Measurements from ENCODE around the gene CNTD1. TPM values are rescaled to one million over a fixed set of nuclear protein-coding genes. Genes with fewer than 3 reads are reported as not detected.

CNTD1 gene
- total and polyA plus RNA-seq, 4 donors = 0.33 to 2.1 (median 0.81) TPM; not detected in 1

DNA sequence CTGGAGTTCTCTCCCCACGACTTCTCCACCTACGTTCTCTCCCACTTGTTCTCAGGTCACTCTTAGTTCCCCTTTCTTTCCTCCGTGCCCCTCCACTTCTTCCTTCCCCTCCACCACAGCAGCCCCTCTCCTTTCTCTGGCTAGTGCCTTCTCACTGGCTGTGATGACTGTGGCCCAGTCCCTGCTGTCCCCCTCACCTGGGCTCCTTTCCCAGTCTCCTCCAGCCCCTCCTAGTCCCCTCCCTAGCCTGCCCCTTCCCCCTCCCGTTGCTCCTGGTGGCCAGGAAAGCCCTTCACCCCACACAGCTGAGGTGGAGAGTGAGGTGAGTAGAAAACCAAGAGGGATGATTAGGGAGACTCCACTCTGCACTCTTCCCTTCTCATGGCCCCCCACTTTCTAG, 3.6 kb upstream of the CNTD1 start:
- intact Hi-C loops (cut with DNase I) = no loop called here
- WGBS, 2 donors = 73 to 82% methylated on average over 4 of the region's 4 CpGs

DNA sequence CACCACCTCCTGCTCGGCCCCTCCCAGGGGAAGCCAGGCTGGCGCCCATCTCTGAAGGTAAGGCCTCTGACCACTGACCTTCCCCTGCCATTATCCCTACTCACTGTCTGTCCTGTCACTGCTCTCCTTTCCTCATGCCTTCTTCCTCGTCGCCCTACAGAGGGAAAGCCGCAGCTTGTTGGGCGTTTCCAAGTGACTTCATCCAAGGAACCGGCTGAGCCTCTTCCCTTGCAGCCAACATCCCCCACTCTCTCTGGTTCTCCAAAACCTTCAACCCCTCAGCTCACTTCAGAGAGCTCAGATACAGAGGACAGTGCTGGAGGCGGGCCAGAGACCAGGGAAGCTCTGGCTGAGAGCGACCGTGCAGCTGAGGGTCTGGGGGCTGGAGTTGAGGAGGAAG, 3.2 kb upstream of the CNTD1 start:
- H3K27ac ChIP-seq (ENCODE audit: low read depth in 1 of 2, low read length in 2 of 2) = no peak overlapping the region
- no peak overlapping the region for H3K4me3 ChIP-seq (ENCODE audit: low read length in 2 of 2)
- intact Hi-C loops (cut with DNase I) = no loop called here
- WGBS, 2 donors = 82 to 86% methylated on average over 10 of the region's 10 CpGs
- no peaks in the 10 kb centered on the region for H3K27me3 ChIP-seq (ENCODE audit: control insufficient read depth in 1 of 2, insufficient read depth in 2 of 2, low read length in 1 of 2)
- no peaks in the 10 kb centered on the region for H3K36me3 ChIP-seq (ENCODE audit: control insufficient read depth in 1 of 2, insufficient read depth in 2 of 2, low read length in 1 of 2)
- DNase-seq (no peak), ATAC-seq (ENCODE audit: low FRiP score) (no peak)
- no peaks in the 10 kb centered on the region for H3K4me1 ChIP-seq (ENCODE audit: control insufficient read depth in 1 of 2, insufficient read depth in 2 of 2, low read length in 2 of 2)
- H3K9me3 ChIP-seq (ENCODE audit: control insufficient read depth, low read length) = no peaks in the 10 kb centered on the region

More for the DNA sequence above, 3.6 kb upstream of the CNTD1 start:
- Histone ChIP-seq H3K4me1 (ENCODE audit: control insufficient read depth in 1 of 2, insufficient read depth in 2 of 2, low read length in 2 of 2) (no peaks in the 10 kb centered on the region), H3K36me3 (ENCODE audit: control insufficient read depth in 1 of 2, insufficient read depth in 2 of 2, low read length in 1 of 2) (no peaks in the 10 kb centered on the region), H3K27me3 (ENCODE audit: control insufficient read depth in 1 of 2, insufficient read depth in 2 of 2, low read length in 1 of 2) (no peaks in the 10 kb centered on the region), H3K4me3 (ENCODE audit: low read length in 2 of 2) (no peak overlapping the region), H3K27ac (ENCODE audit: low read depth in 1 of 2, low read length in 2 of 2) (no peak overlapping the region), H3K9me3 (ENCODE audit: control insufficient read depth, low read length) (no peaks in the 10 kb centered on the region)
- ATAC-seq (ENCODE audit: low FRiP score) = no peak
- DNase-seq = no peak

DNA sequence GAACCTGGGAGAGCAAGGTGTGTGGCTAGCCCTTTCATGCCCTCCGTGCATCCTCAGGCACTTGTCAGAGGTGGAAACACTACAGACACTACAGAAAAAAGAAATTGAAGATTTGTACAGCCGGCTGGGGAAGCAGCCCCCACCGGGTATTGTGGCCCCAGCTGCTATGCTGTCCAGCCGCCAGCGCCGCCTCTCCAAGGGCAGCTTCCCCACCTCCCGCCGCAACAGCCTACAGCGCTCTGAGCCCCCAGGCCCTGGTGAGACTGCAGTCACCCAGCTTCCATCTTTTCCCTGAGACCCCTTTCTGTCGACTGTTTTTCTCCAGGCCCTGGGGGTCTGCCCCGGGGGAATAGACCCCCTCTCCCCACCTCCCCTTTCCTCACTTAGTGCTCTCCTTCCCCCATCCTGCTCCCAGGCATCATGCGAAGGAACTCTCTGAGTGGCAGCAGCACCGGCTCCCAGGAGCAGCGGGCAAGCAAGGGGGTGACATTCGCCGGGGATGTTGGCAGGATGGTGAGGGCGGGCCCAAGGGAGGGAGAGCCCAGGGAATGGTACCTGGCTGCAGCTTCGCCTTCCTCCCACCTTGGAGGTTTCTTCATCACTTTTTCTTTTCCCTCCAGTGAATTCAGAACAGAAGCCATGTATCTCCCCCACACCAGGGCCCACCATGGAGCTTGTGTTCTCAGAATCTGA, 2.4 kb upstream of the CNTD1 start:
- Histone ChIP-seq H3K27me3 (ENCODE audit: control insufficient read depth in 1 of 2, insufficient read depth in 2 of 2, low read length in 1 of 2) (no peaks in the 10 kb centered on the region), H3K36me3 (ENCODE audit: control insufficient read depth in 1 of 2, insufficient read depth in 2 of 2, low read length in 1 of 2) (no peaks in the 10 kb centered on the region), H3K4me3 (ENCODE audit: low read length in 2 of 2) (no peak overlapping the region), H3K9me3 (ENCODE audit: control insufficient read depth, low read length) (no peaks in the 10 kb centered on the region), H3K4me1 (ENCODE audit: control insufficient read depth in 1 of 2, insufficient read depth in 2 of 2, low read length in 2 of 2) (no peaks in the 10 kb centered on the region), H3K27ac (ENCODE audit: low read depth in 1 of 2, low read length in 2 of 2) (no peak overlapping the region)
- ATAC-seq (ENCODE audit: low FRiP score) = no peak
- intact Hi-C loops (cut with DNase I) = no loop called here
- WGBS, 2 donors = 91% methylated on average over 16 to 18 of the region's 18 CpGs
- no peak for DNase-seq

DNA sequence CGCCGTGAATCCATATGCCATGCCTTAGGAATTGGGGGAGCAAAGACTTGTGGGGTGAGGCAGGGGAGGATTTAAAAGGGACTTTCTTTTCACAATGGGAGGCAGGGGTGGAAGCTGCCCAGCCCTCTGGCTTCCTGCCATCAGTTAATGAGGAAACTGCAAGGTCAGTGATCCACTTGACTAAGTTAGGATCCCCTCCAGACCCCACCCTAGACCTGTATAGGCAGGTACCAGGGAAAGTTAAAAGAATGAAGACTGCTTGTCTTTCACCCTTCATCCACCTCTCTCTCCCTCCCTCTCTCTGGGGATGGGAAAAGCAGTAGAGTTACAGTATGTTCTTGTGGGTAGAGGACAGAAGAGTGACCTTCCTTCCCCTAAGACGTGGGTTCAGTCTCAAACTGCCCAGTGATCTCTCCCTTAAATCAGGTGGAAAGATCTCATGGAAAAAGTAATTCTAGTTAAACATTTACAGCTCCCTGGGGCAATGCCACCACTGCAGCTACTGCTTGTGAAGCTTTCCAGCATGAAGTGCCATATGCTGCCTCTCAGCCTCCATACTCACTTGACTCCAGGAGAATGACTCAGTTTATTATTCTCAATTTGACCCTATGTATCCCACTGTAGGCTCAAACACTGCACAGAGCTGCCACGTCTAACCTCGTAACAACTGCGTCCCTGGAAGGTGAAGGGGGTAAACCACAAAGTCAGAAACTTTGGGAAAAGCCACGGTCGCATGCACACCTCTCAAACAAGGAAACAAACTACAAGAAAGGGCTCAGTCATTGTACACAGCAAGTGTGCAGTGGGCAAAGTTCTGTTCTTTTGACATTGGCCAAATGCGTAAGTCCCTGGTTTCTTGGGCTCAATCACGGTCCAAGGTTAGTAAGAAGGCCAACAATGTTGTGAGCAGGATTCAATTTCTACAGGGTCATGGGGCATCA, 1.3 kb upstream of the CNTD1 start:
- Histone ChIP-seq H3K27ac (ENCODE audit: low read depth in 1 of 2, low read length in 2 of 2) (no peak overlapping the region), H3K27me3 (ENCODE audit: control insufficient read depth in 1 of 2, insufficient read depth in 2 of 2, low read length in 1 of 2) (no peaks in the 10 kb centered on the region), H3K9me3 (ENCODE audit: control insufficient read depth, low read length) (no peaks in the 10 kb centered on the region), H3K4me3 (ENCODE audit: low read length in 2 of 2) (no peak overlapping the region), H3K36me3 (ENCODE audit: control insufficient read depth in 1 of 2, insufficient read depth in 2 of 2, low read length in 1 of 2) (no peaks in the 10 kb centered on the region), H3K4me1 (ENCODE audit: control insufficient read depth in 1 of 2, insufficient read depth in 2 of 2, low read length in 2 of 2) (no peaks in the 10 kb centered on the region)
- no peak for DNase-seq
- intact Hi-C loops (cut with DNase I) = no loop called here
- no peak for ATAC-seq (ENCODE audit: low FRiP score)
- WGBS, 2 donors = 81 to 83% methylated on average over 10 of the region's 10 CpGs

DNA sequence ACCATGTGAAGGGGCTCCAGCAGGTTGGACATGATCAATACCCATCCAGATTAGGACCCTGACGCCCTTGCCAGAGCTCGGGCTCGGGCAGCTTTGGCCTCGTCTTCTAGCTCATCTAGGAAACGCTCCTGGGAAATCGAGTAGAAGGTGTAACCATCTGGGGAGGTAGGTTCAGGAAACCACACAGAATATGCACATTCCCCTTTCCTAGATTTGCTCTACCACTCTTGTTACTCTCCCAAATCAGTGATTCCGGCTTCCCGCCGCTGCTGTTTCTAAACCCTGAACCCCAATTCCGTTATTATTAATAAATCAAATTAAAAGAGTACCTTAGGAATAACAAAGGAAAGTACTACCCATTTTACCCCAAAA, 664 bp upstream of the CNTD1 start:
- H3K27me3 ChIP-seq (ENCODE audit: control insufficient read depth in 1 of 2, insufficient read depth in 2 of 2, low read length in 1 of 2) = no peaks in the 10 kb centered on the region
- intact Hi-C loops (cut with DNase I) = no loop called here
- H3K4me1 ChIP-seq (ENCODE audit: control insufficient read depth in 1 of 2, insufficient read depth in 2 of 2, low read length in 2 of 2) = no peaks in the 10 kb centered on the region
- no peak for ATAC-seq (ENCODE audit: low FRiP score)
- no peak overlapping the region for H3K27ac ChIP-seq (ENCODE audit: low read depth in 1 of 2, low read length in 2 of 2)
- DNase-seq = no peak
- 20 to 23% methylated on average over 10 of the region's 10 CpGs for WGBS, 2 donors
- H3K36me3 ChIP-seq (ENCODE audit: control insufficient read depth in 1 of 2, insufficient read depth in 2 of 2, low read length in 1 of 2) = no peaks in the 10 kb centered on the region
- H3K9me3 ChIP-seq (ENCODE audit: control insufficient read depth, low read length) = no peaks in the 10 kb centered on the region
- H3K4me3 ChIP-seq (ENCODE audit: low read length in 2 of 2) = peak overlapping the region; percentile 41 to 56

DNA sequence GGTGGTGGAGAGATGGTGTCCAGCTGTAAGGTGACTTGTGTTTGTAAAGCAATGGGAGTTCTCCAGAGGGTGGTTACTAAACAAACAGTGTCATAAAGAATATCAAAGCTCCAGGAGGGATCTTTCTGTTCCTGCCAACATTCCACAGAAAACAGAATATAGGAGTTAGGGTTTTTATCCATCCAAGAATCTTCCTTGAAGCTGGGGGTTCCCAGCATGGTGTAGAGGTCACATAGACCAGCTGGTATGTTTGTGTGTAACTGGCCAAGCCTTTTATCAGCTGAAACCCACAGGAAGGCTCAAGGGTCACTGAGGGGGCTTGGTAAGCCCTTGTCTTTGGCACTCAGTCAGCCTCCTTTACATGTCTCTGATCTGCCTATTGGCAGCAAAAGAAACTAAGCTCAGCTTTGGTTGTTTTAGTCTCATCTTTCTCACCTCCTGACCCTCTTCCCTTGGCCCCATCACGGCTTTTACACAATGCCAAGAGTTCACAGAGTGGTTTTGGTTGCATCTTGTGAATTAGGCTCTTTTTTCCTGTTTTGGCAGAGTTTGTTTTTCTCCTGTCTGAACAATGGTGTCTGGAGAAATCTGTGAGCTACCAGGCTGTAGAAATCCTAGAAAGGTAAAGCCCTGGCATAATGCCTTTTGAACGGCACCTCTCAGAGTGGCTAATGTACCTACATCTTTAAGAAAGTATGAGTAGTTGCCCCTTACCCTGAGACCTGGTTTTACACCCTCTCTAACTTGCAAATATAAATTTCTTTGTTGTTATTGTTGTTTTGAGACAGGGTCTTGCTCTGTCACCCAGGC, 4.6 kb downstream of the CNTD1 start:
- Histone ChIP-seq H3K4me1 (ENCODE audit: control insufficient read depth in 1 of 2, insufficient read depth in 2 of 2, low read length in 2 of 2) (no peaks in the 10 kb centered on the region), H3K27me3 (ENCODE audit: control insufficient read depth in 1 of 2, insufficient read depth in 2 of 2, low read length in 1 of 2) (no peaks in the 10 kb centered on the region), H3K27ac (ENCODE audit: low read depth in 1 of 2, low read length in 2 of 2) (no peak overlapping the region), H3K4me3 (ENCODE audit: low read length in 2 of 2) (no peak overlapping the region), H3K9me3 (ENCODE audit: control insufficient read depth, low read length) (no peaks in the 10 kb centered on the region), H3K36me3 (ENCODE audit: control insufficient read depth in 1 of 2, insufficient read depth in 2 of 2, low read length in 1 of 2) (no peaks in the 10 kb centered on the region)
- WGBS, 2 donors = 31 to 45% methylated on average over 2 of the region's 2 CpGs
- no peak for ATAC-seq (ENCODE audit: low FRiP score)
- DNase-seq = no peak
- intact Hi-C loops (cut with DNase I) = no loop called here

DNA sequence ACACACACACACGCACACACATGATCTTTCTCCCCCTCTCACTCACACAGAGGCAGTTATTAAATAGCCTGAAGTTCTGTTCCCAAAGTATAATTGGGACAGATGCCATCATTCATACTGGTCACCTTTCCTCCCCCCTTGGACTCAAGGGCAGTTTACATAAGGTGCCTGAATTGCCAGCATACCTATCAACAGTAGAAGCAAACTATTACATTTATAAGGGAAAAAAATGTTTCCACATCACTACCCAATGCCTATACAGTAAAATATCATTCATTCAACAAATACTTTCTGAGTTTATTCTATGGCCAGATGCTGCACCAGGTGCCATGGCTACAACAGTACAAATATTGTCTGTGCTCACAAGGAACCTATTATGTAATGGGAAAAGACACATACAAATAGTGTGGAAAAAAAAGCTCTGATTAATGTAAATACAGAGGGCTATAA, 6.3 kb downstream of the CNTD1 start:
- intact Hi-C loops (cut with DNase I) = no loop called here
- H3K4me1 ChIP-seq (ENCODE audit: control insufficient read depth in 1 of 2, insufficient read depth in 2 of 2, low read length in 2 of 2) = no peaks in the 10 kb centered on the region
- ATAC-seq (ENCODE audit: low FRiP score) (no peak), DNase-seq (no peak)
- no peaks in the 10 kb centered on the region for H3K36me3 ChIP-seq (ENCODE audit: control insufficient read depth in 1 of 2, insufficient read depth in 2 of 2, low read length in 1 of 2)
- no peaks in the 10 kb centered on the region for H3K9me3 ChIP-seq (ENCODE audit: control insufficient read depth, low read length)
- no peaks in the 10 kb centered on the region for H3K27me3 ChIP-seq (ENCODE audit: control insufficient read depth in 1 of 2, insufficient read depth in 2 of 2, low read length in 1 of 2)
- no peak overlapping the region for H3K4me3 ChIP-seq (ENCODE audit: low read length in 2 of 2)
- no peak overlapping the region for H3K27ac ChIP-seq (ENCODE audit: low read depth in 1 of 2, low read length in 2 of 2)
- WGBS, 2 donors = 90 to 92% methylated on average over 1 of the region's 1 CpG

DNA sequence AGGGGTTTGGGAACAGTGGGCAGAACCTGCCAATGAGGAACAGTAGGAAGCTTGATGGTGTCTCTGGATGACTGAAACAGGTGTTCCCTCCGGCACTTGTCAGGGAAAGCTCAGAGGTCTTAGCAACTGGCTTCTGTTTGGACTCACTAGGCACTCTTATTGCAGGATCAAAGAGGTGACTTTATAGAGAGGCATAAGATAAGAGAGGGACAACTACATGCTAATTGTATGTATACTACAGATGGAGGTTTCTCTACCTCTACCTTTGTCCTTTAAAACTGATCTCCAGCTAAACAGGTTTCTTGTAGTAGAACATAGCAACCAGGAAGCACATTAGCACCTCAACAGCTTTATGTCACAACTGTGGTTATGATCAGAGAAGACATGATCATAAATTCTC, 7.6 kb downstream of the CNTD1 start:
- no peak overlapping the region for H3K27ac ChIP-seq (ENCODE audit: low read depth in 1 of 2, low read length in 2 of 2)
- ATAC-seq (ENCODE audit: low FRiP score) = no peak
- H3K4me1 ChIP-seq (ENCODE audit: control insufficient read depth in 1 of 2, insufficient read depth in 2 of 2, low read length in 2 of 2) = no peaks in the 10 kb centered on the region
- H3K27me3 ChIP-seq (ENCODE audit: control insufficient read depth in 1 of 2, insufficient read depth in 2 of 2, low read length in 1 of 2) = no peaks in the 10 kb centered on the region
- H3K9me3 ChIP-seq (ENCODE audit: control insufficient read depth, low read length) = no peaks in the 10 kb centered on the region
- 89 to 90% methylated on average over 1 of the region's 1 CpG for WGBS, 2 donors
- peaks cover under 1 to 2% of the 10 kb centered on the region in 2 donors for H3K36me3 ChIP-seq (ENCODE audit: control insufficient read depth in 1 of 2, insufficient read depth in 2 of 2, low read length in 1 of 2)
- intact Hi-C loops (cut with DNase I) = no loop called here
- no peak for DNase-seq
- no peak overlapping the region for H3K4me3 ChIP-seq (ENCODE audit: low read length in 2 of 2)
